Spleen (tissue), 11 donors: ENCODE measurements around the gene ARHGAP10. TPM values are rescaled to one million over a fixed set of nuclear protein-coding genes. Genes with fewer than 3 reads are reported as not detected.

Experiments used
- DNase-seq: peaks from one replicate; pipeline ENCODE4 v3.0.0-alpha.2; 2020
- H3K27ac ChIP-seq, 8 donors: fragments of 200-600 bp; sonication (generic) in 7 of 8; 1 replicate in 4 of 8; 2 replicates in 4 of 8; pipeline versions ENCODE4 v1.5.0 to v1.8.0; 2016 to 2021; ENCODE audit warnings: inconsistent platforms in 4 of 8, mild to moderate bottlenecking in 4 of 8, moderate library complexity in 1 of 8
- H3K27me3 ChIP-seq, 7 donors: fragments of 200-600 bp; sonication (generic) in 6 of 7; replicated peaks in 1 of 7; 1 replicate in 4 of 7; 2 replicates in 3 of 7; pipeline versions ENCODE4 v1.5.0 to v1.8.0; 2016 to 2021; ENCODE audit warnings: inconsistent platforms in 3 of 7, mild to moderate bottlenecking in 1 of 7
- H3K36me3 ChIP-seq, 6 donors: fragments of 200-600 bp; sonication (generic) in 5 of 6; 1 replicate in 4 of 6; 2 replicates in 2 of 6; pipeline versions ENCODE4 v1.5.0 to v1.8.0; 2016 to 2021; ENCODE audit warnings: inconsistent platforms in 2 of 6
- H3K4me1 ChIP-seq, 6 donors: fragments of 200-600 bp; sonication (generic) in 5 of 6; 1 replicate in 3 of 6; 2 replicates in 3 of 6; pipeline versions ENCODE4 v1.5.0 to v1.8.0; 2016 to 2021; ENCODE audit warnings: inconsistent platforms in 3 of 6
- H3K4me3 ChIP-seq, 8 donors: fragments of 200-600 bp; sonication (generic) in 7 of 8; 1 replicate in 4 of 8; 2 replicates in 4 of 8; pipeline versions ENCODE4 v1.5.0 to v1.8.0; 2016 to 2021; ENCODE audit warnings: inconsistent platforms in 4 of 8, mild to moderate bottlenecking in 4 of 8, moderate library complexity in 2 of 8
- H3K9me3 ChIP-seq, 8 donors: fragments of 200-600 bp; sonication (generic) in 7 of 8; 1 replicate in 4 of 8; 2 replicates in 4 of 8; pipeline versions ENCODE4 v1.5.0 to v1.8.0; 2016 to 2021; ENCODE audit warnings: inconsistent platforms in 4 of 8
- CTCF ChIP-seq, 11 experiments: fragments of 200-600 bp in 7 of 11; fragments of 450-650 bp in 4 of 11; sonication (generic) in 4 of 11; IDR thresholded peaks in 8 of 11; conservative IDR thresholded peaks in 3 of 11; 1 replicate in 7 of 11; 2 replicates in 4 of 11; pipeline versions ENCODE4 v1.4.0 to v1.8.0; 2016 to 2021; ENCODE audit warnings: antibody characterized with exemption in 11 of 11, inconsistent platforms in 4 of 11, mild to moderate bottlenecking in 1 of 11
- POLR2A ChIP-seq, 3 donors: fragments of 450-650 bp; IDR thresholded peaks; one replicate each; pipeline ENCODE4 v1.5.1; 2017; ENCODE audit warnings: antibody characterized with exemption in 3 of 3, mild to moderate bottlenecking in 1 of 3
- POLR2AphosphoS5 ChIP-seq, 3 donors: sonication (generic); formaldehyde crosslinking; IDR thresholded peaks; one replicate each; pipeline ENCODE4 v1.5.1; 2017; ENCODE audit warnings: antibody characterized with exemption in 3 of 3
- WGBS, 5 donors: extraction: QIAGEN DNeasy Blood & Tissue Kit in 3 of 5; methylation state at CpG; one replicate each; pipeline versions ENCODE4 v1.1.5 to v1.1.7; 2013 to 2018; 5-methylcytosine and 5-hydroxymethylcytosine counted together
- intact Hi-C: fragments of 100-400 bp; cut with DNase I; formaldehyde crosslinking; loops from one replicate; pipeline ENCODE4 v1.15.0; 2023; ENCODE audit warnings: low total_unique reads
- polyA plus RNA-seq, 3 donors: library from polyadenylated mRNA; stranded (reverse); fragments of 200-250 nt; gene quantifications; one replicate each; pipeline ENCODE4 v1.2.1, GENCODE V29; 2013
- total RNA-seq, 7 donors: library from RNA; depleted of rRNA in 3 of 7; stranded (reverse); fragments of >200 nt in 3 of 7; fragmentation: NEBNext Ultra II Directional in 4 of 7; extraction: Animal tissue kit (Norgen Biotek cat#: 25700) in 4 of 7; gene quantifications; one replicate each; pipeline versions ENCODE4 v1.1.0 to v1.2.1, GENCODE V29; 2016 to 2021
- donor health status: healthy with polysubstance abuse.
- donor health status: DM: no; HTN: no; CAD: no; lungs with moderate emphysema.
- donor health status: DM: no; HTN: no; CAD: no.
- donor health status: Bipolar disorder and iron deficiency.
- donor health status: healthy.
- donor health status: DM: no; HTN: no; CAD: no.
- donor health status: DM: yes; HTN: yes; CAD: no.

ARHGAP10 gene
- total and polyA plus RNA-seq, 10 donors = 4.0 to 35.5 (median 13.3) TPM

DNA sequence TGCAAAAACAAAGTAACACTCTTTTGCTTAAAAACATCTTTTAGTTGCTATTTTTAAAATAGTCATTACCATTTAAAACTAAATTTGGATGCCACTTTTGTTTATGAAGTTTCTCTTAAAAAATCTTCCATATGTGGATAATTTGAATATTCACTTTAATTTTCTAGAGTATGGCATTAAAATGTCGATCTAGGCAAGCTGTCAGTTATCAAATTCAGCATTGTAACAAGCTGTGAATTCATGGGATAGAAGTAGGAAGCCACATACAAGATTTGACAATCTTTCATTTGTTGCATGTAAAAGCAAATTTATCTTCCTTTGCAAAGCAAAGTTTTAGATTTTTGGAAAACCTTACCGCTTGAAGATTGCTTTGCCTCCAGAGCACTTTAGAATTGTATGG, 191.5 kb downstream of the ARHGAP10 start:
- intact Hi-C loops = no loop called here
- Histone ChIP-seq H3K4me3 (no peak overlapping the region), H3K27me3 (no peaks in the 10 kb centered on the region), H3K36me3 (peaks cover 0 to 8% (median 0%) of the 10 kb centered on the region in 6 donors), H3K9me3 (no peaks in the 10 kb centered on the region), H3K4me1 (no peaks in the 10 kb centered on the region), H3K27ac (no peak overlapping the region)
- no peak for TF ChIP-seq CTCF (IDR thresholded peaks at IDR 0.05 in 8 of 11, conservative IDR thresholded peaks at IDR 0.05 in 3 of 11)
- no peak for TF ChIP-seq POLR2A (IDR thresholded peaks at IDR 0.05)
- no peak for TF ChIP-seq POLR2AphosphoS5 (IDR thresholded peaks at IDR 0.05)
- WGBS, 5 donors = 82 to 93% (median 90%) methylated on average over 2 of the region's 2 CpGs
- no peak for DNase-seq

- no peak overlapping the region for H3K27ac ChIP-seq
- no peaks in the 10 kb centered on the region for H3K9me3 ChIP-seq
- H3K27me3 ChIP-seq = no peaks in the 10 kb centered on the region
- intact Hi-C loops = no loop called here
- H3K36me3 ChIP-seq = peaks cover 0 to 8% (median 0%) of the 10 kb centered on the region in 6 donors
- DNase-seq = no peak
- TF ChIP-seq CTCF (IDR thresholded peaks at IDR 0.05 in 8 of 11, conservative IDR thresholded peaks at IDR 0.05 in 3 of 11) = no peak
- TF ChIP-seq POLR2A (IDR thresholded peaks at IDR 0.05) = no peak
- no peak for TF ChIP-seq POLR2AphosphoS5 (IDR thresholded peaks at IDR 0.05)
- WGBS, 5 donors = 76 to 82% (median 80%) methylated on average over 4 of the region's 4 CpGs
- no peak overlapping the region for H3K4me3 ChIP-seq
- no peaks in the 10 kb centered on the region for H3K4me1 ChIP-seq
Observed at GRCh38 chr4:147923854-147924253, 192.0 kb downstream of the ARHGAP10 start.

- WGBS, 5 donors = 38 to 45% (median 41%) methylated on average over 3 of the region's 3 CpGs
- TF ChIP-seq CTCF (IDR thresholded peaks at IDR 0.05 in 8 of 11, conservative IDR thresholded peaks at IDR 0.05 in 3 of 11) = peak in 1 of 11 experiments; percentile 20
- TF ChIP-seq POLR2AphosphoS5 (IDR thresholded peaks at IDR 0.05) = no peak
- DNase-seq = no peak
Observed at GRCh38 chr4:147924604-147925412, 192.9 kb downstream of the ARHGAP10 start.

DNA sequence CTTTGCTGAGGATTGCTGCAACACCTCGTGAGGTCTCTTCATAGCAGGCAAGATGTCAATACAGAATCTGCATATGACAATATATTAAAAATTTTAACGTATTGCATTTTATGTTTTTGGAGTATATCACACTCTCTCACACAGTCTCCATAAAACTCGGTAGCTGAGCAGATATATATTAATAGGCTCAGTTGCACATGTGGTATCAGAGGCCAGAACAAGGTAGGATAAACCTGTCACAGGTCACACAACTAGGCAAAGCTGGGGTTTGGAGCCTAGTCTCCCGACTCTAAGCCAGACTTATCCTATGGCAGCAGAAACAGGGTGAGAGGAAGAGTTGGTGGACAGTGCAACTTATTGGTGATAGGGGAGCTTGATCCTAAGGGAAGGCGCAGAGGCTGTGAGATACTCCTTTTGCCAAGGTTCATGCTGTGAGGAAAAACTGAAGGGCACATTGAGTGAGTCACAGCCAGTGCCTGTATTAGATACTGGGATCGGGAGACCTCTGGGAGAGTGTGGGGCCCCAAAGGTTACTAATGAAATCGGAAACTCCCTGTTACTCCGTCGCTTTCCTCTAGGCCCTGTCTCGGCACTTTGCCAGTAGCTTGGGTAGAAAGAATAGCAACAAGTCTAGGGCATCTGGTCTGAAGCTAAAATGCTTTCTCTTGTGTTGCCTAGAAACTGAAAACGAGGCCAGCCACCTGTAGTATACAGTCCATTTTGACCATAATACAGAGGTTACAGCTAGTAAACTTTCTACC, 195.7 kb downstream of the ARHGAP10 start:
- 88 to 96% (median 92%) methylated on average over 11 of the region's 11 CpGs for WGBS, 5 donors
- H3K4me1 ChIP-seq = no peaks in the 10 kb centered on the region
- TF ChIP-seq POLR2A (IDR thresholded peaks at IDR 0.05) (no peak), POLR2AphosphoS5 (IDR thresholded peaks at IDR 0.05) (no peak), CTCF (IDR thresholded peaks at IDR 0.05 in 8 of 11, conservative IDR thresholded peaks at IDR 0.05 in 3 of 11) (no peak)
- H3K36me3 ChIP-seq = peaks cover 0 to 12% (median 0%) of the 10 kb centered on the region in 6 donors
- no peak overlapping the region for H3K27ac ChIP-seq
- no peaks in the 10 kb centered on the region for H3K27me3 ChIP-seq
- no peak overlapping the region for H3K4me3 ChIP-seq
- DNase-seq = no peak
- no peaks in the 10 kb centered on the region for H3K9me3 ChIP-seq
- intact Hi-C loops = no loop called here

More at GRCh38 chr4:147924604-147925412, 192.9 kb downstream of the ARHGAP10 start:
- no peak overlapping the region for H3K27ac ChIP-seq
- H3K36me3 ChIP-seq = peaks cover 0 to 8% (median 0%) of the 10 kb centered on the region in 6 donors
- intact Hi-C loops = no loop called here
- no peaks in the 10 kb centered on the region for H3K4me1 ChIP-seq
- H3K9me3 ChIP-seq = no peaks in the 10 kb centered on the region
- H3K4me3 ChIP-seq = no peak overlapping the region
- no peaks in the 10 kb centered on the region for H3K27me3 ChIP-seq
